ENCODE results near the gene DMAP1.

Gene DMAP1

DNA sequence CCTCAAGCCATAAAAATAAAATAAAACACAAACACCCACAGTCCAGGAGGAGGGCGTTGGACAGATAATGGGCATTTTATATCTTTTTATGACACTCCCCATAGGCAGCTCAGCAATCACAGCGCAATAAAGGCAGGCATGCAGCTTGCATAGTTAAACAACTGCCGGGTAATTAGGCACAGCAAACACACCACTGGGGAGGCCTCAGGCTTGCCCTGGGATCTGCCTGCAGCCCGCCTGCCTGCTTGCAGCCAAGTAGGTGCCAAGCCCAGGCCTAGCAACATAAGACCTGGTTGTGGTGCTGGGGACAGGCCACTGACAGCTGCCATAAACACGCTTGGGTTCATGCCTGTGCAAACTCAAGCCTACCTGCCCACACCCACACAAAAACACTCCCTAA, 54.2 kb downstream of the DMAP1 start:
- no peak for TF ChIP-seq CTCF (IDR thresholded peaks at IDR 0.05; ENCODE audit: control insufficient read depth, extremely low read depth, insufficient read depth)
- DNase-seq (ENCODE audit: low read depth), result peak; percentile 23
- H3K4me3 ChIP-seq (ENCODE audit: low read depth, low read length), result no peak overlapping the region

GRCh38 chr1:44268054-44268453, 54.8 kb downstream of the DMAP1 start:
- no peak for TF ChIP-seq CTCF (IDR thresholded peaks at IDR 0.05; ENCODE audit: control insufficient read depth, extremely low read depth, insufficient read depth)
- no peak overlapping the region for H3K4me3 ChIP-seq (ENCODE audit: low read depth, low read length)
- DNase-seq (ENCODE audit: low read depth), result no peak
